Caki2 (cell line): ENCODE results near the gene PPAT. TPM values are rescaled to one million over a fixed set of nuclear protein-coding genes. Genes with fewer than 3 reads are reported as not detected.
"Not testable (repeated sequence)": the region's sequence is repeated elsewhere in the genome, so short reads cannot be mapped to it uniquely, and the experiment has no call there.

Source experiments
- DNase-seq: peaks from one replicate; pipeline ENCODE4 v3.0.0-alpha.2; 2015; ENCODE audit warnings: low read depth
- in situ Hi-C: cut with HindIII; loops from 2 replicates; pipeline ENCODE4 v1.10.0; 2016; ENCODE audit warnings: low sequenced_read_pairs, low pct_unique_long_range_greater_than_20kb, mixed read lengths
- total RNA-seq: library from RNA; depleted of rRNA; stranded (reverse); fragments of >200 nt; shearing (Covaris generic); gene quantifications from 2 replicates; pipeline ENCODE4 v1.2.3, GENCODE V29; 2014; ENCODE audit warnings: low replicate concordance; rRNA removed

The PPAT gene
- total RNA-seq, result 10.7 and 14.9 TPM in 2 replicates

GRCh38 chr4:56435140-56435926 lies at the start of gene PPAT:
Gene PPAT, minus strand, starts transcription at chr4:56435615. Its CDS starts 138 bp downstream, at chr4:56435477.
- in situ Hi-C loops, result no loop called here
- peak; percentile 96 for DNase-seq

GRCh38 chr4:56480691-56481090 lies 45.3 kb upstream of the PPAT start:
- in situ Hi-C loops, result no loop called here
- DNase-seq, result no peak

- DNase-seq, result no peak
Observed at GRCh38 chr4:56477192-56477702, 41.8 kb upstream of the PPAT start.

GRCh38 chr4:56475917-56476316 lies 40.5 kb upstream of the PPAT start:
- DNase-seq, result no peak
- in situ Hi-C loops, result no loop called here

More at GRCh38 chr4:56477192-56477702, 41.8 kb upstream of the PPAT start:
- in situ Hi-C loops, result no loop called here

DNA sequence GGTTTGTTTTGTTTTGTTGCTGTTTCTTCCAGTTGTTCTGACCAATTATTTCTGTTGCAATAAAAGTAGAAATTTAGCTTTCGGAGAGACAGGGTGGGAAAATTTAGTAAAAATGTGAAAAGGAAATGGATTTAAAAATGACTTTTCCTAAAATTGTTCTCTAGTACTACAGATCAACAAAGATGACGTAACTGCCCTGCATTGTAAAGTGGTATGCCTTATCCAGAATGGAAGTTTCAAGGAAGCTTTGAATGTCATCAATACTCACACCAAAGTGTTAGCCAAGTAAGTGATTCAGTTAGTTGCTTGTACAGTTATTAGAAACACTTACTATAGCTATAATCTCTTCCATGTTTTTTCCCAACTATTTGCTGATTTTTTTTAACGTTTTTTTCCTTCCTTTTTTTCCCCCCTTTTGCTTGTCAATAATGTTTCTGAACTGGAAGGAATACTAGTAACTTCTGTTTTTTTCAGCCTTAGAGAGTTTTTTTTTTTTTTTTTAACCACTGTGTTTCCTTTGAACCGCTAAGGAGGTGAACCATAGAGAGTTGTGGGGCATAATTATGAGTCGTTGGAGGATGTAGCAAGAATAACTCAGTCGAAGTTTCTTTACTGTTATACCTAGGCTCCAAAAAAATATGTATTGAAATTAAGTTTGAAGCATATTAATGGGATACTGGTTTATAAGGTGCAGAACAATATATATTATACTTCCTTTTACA lies 34.2 kb upstream of the PPAT start:
- DNase-seq, result no peak
- in situ Hi-C loops, result no loop called here

GRCh38 chr4:56468097-56468422 lies 32.6 kb upstream of the PPAT start:
- in situ Hi-C loops, result no loop called here
- DNase-seq, result peak; percentile 39

DNA sequence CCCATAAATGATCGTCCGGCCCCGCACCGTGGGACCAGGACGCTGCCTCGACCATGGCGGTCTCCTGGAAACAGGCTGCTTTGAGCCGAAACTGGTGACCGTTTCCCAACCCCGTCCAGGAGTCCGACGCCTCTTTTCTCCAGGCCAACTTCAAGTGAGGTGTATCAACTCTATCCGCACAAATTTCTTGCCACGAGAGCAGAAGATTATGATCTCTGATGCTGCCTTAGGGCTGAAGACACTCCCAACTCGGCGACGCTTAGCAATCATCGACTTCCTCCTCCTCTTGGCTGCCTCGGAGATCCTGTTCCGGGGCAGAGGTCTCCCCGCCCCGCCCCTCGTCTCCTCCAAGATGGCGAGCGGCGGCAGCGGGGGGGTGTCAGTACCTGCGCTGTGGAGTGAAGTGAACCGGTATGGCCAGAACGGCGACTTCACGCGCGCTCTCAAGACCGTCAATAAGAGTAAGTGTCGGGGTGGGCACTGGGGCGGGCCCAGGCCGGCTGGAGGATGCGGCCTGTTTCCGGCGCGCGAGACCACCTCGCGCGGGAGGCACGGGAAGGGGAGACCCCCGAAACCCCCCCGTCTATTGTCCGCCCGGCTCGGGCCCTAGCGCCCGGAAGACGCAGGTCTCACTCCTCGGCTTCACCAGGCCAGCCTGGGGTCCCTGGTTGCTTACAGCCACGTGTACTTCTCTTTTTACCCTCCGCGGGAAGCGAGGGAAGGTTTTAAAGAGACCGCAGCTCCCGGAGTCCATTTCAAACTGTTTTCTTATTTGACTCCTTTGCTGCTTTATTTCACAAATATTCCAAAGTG lies 32.1 kb upstream of the PPAT start, which contains the start of gene SRP72:
Gene SRP72, plus strand, starts transcription at position 334 of the 813 bp plus-strand sequence. Its CDS starts 19 bp downstream, at position 353.
- peak; percentile 68 for DNase-seq
- in situ Hi-C loops, result no loop called here

DNA sequence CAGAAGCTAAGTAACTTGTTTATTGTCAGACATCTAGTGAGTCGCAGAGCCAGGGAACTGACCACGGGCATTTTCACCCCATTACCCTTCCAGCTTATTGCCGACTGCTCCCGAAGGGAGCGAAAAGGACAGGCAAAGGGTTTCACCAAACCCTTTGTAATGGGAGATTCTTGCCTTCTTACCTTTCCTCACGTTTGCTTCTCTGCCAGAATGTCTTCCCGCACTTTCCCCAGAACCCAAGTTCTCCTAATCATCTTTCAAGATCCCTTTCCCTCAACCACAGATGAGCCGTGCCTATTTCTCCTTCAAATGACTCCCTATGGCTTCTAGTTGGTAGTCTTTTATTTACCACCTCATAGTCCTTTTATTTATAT lies 31.5 kb upstream of the PPAT start:
- DNase-seq, result no peak
- in situ Hi-C loops, result no loop called here

DNA sequence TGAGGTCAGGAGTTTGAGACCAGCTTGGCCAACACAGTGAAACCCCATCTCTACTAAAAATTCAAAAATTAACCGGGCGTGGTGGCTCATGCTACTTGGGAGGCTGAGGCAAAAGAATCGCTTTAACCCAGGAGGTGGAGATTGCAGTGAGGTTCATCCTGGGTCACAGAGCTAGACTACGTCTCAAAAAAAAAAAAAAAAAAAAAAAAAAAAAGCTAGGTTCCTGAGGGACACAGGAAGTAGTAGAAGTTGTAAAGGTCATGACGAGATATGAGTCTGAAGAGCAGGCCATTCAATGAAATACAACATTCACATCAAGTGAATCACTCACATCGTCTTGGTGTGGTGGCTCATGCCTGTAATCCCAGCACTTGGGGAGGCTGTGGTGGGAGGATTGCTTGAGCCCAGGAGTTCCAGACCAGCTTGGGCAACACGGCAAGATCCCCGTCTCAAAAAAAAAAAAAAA lies 30.9 kb upstream of the PPAT start:
- in situ Hi-C loops, result not testable (repeated sequence)
- DNase-seq, result peak; percentile 57

GRCh38 chr4:56465599-56466295 lies 30.3 kb upstream of the PPAT start:
- DNase-seq, result no peak
- in situ Hi-C loops, result no loop called here

GRCh38 chr4:56464581-56464980 lies 29.2 kb upstream of the PPAT start:
- DNase-seq, result no peak
- in situ Hi-C loops, result no loop called here

GRCh38 chr4:56463711-56464110 lies 28.3 kb upstream of the PPAT start:
- in situ Hi-C loops, result no loop called here
- no peak for DNase-seq

- DNase-seq, result no peak
- in situ Hi-C loops, result no loop called here
Observed at GRCh38 chr4:56462157-56462556, 26.7 kb upstream of the PPAT start.

- in situ Hi-C loops, result no loop called here
- no peak for DNase-seq
Observed at GRCh38 chr4:56460085-56460484, 24.7 kb upstream of the PPAT start.

DNA sequence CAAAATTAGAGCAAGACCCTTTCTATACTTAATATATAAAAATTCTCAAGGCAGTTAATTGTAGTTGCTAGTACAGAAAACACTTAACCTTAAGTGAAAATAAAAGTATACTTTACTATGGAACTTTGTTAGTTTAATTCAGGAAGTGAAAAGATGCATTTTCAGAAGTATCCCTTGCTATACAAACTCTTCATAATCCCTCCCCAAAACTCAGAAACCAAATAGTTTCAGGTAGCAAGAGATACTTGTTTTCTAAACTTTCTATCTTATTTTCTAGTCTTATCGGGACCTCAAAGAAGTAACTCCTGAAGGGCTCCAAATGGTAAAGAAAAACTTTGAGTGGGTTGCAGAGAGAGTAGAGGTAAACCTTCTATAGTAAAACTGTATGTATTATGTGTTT lies 14.9 kb upstream of the PPAT start:
- in situ Hi-C loops, result no loop called here
- no peak for DNase-seq

DNA sequence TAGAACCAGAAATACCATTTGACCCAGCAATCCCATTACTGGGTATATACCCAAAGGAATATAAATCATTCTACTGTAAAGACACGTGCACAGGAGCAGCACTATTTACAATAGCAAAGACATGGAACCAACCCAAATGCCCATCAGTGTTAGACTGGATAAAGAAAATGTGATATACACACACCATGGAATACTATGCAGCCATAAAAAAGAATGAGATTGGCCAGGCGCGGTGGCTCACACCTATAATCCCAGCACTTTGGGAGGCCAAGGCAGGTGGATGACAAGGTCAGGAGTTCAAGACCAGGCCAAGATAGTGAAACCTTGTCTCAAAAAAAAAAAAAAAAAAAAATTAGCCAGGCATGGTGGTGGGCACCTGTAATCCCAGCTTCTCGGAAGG lies 14.1 kb upstream of the PPAT start:
- in situ Hi-C loops, DNase-seq: not testable (repeated sequence)

DNA sequence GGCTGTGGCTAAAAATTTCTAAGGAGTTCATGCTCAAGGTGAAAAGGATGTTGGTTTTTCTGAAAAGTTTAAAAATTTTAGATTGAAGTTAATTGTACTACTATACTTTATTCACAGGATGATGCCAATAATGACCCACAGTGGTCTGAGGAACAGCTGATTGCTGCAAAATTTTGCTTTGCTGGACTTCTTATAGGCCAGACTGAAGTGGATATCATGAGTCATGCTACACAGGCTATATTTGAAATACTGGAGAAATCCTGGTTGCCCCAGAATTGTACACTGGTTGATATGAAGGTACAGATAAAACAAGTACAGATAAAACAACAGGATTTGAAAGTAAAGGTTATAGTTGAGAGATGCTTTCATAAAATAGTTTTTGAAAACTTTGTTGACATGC lies 12.9 kb upstream of the PPAT start:
- in situ Hi-C loops, result no loop called here
- DNase-seq, result no peak

DNA sequence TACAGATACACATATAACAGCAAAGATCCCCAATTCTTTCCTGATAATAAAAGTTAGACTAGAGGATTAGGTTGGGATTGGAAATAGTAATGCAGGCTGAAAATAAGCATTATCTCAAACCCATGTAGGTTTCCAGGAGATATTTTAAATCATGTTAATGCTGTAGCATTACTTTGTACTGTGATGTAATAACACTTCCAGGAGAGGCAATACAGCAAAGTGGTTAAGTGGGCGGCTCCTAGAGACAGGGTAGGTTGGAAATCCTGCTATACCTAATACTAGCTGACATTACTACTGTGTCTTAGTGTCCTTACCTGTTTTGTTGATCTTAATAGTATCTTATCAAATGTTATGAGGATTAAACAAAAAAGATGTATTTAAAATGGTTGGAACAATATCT lies 10.3 kb upstream of the PPAT start:
- no peak for DNase-seq
- in situ Hi-C loops, result no loop called here
